NCI-H2029 treated with DMSO at 0.1 percent for 48 hours (cell line): Measurements from ENCODE around the gene VASH2.

Experiments used
- DNase-seq: peaks from one replicate; lab custom pipeline; 2025; lab: John Stamatoyannopoulos, UW

Gene VASH2

GRCh38 chr1:213035573-213035972, 85.2 kb downstream of the VASH2 start:
- DNase-seq, result no peak
